ENCODE measurements around the gene CRYGC.

CRYGC gene

GRCh38 chr2:208129744-208130711 lies at the start of gene CRYGC:
CRYGC (minus strand) TSS chr2:208129828; CDS start chr2:208129792, 36 bp downstream.
- ChIA-PET POLR2A (ENCODE audit: low non-redundant PET) (no interaction called here), CTCF (interaction anchor here (0.6 kb wide), 1 partner anchor 58 kb away, joined by 3 read pairs; no protein-coding TSS in a partner anchor)
- no peak for TF ChIP-seq CTCF (conservative IDR thresholded peaks at IDR 0.05; ENCODE audit: low read depth)
- H3K27ac ChIP-seq = no peak within 1 kb of the TSS
- DNase-seq (ENCODE audit: low spot score) = peak; percentile 55

DNA sequence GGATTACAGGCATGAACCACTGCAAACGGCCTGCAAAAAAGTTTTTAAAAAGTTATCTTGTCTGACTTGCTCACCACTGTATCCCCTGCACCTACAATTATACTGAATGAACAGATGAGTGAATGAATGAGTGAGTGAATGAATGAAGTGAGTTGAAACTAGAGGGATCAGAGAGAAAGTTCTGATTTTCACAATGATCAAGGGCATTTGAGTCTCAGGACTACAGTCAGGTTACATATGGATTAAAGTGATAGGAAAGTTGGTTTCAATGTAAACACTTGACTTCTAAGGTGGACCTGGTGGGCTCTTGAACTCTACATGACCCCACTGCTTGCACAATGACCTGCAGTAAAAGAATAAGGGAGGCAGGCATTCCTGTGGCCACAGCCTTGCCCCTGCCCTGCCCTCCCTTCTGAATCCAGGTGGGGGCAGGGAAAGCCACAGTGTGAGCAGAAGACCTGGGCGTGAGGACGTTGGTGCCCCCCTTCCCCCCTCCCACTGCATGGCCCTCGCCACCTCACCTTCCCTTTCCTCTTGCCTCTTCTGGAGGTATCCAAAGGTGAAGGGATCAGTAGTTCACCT lies 49.5 kb upstream of the CRYGC start:
- ChIA-PET POLR2A (ENCODE audit: low non-redundant PET) (no interaction called here), CTCF (interaction anchor here (1.1 kb wide), 1 partner anchor 75 kb away, joined by 4 read pairs; no protein-coding TSS in a partner anchor)
- no peak for TF ChIP-seq CTCF (conservative IDR thresholded peaks at IDR 0.05; ENCODE audit: low read depth)
- H3K27ac ChIP-seq = no peak overlapping the region
- DNase-seq (ENCODE audit: low spot score) = no peak

GRCh38 chr2:208175840-208176153 lies 46.2 kb upstream of the CRYGC start:
- CTCF ChIA-PET = interaction anchor here (0.6 to 2.4 kb wide), 6 partner anchors 11 to 79 kb away, joined by 3 to 22 read pairs (median 4); partner anchors contain the start of gene IDH1
- DNase-seq (ENCODE audit: low spot score) = no peak
- TF ChIP-seq CTCF (conservative IDR thresholded peaks at IDR 0.05; ENCODE audit: low read depth) = no peak
- H3K27ac ChIP-seq = no peak overlapping the region
- POLR2A ChIA-PET (ENCODE audit: low non-redundant PET) = no interaction called here

DNA sequence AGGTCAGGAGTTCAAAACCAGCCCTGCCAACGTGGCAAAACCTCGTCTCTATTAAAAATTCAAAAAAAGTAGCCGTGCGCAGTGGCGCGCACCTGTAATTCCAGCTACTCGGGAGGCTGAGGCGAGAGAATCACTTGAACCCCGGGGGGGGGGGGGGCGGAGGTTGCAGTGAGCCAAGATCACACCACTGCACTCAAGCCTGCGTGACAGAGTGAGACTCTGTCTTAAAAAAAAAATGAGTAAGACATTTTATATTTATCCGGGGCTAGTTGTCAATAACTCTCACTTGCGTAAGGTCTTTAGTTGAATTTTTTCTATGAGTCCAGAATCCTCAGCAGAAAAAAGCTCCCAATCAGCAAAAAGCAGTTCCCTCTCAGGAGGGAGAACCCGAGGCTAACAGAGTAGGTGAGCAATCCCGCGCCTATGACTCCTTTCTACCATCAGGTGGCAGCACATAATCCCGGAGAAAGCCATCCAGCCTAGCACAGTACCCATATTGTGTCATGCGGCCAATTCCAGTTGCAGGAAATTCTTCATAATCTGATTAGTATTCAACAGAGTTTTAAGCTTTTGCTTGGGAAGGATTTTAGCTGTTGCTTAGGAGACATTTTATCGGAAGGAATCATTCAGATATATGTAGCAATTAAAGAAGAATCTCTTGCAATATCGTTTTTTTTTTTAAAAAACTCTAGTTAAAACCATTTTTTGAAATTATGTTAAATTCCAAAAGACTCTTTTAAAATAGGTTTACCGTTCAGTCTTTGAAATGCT lies 45.6 kb upstream of the CRYGC start:
- POLR2A ChIA-PET (ENCODE audit: low non-redundant PET) = no interaction called here
- DNase-seq (ENCODE audit: low spot score) = peak; percentile 78
- TF ChIP-seq CTCF (conservative IDR thresholded peaks at IDR 0.05; ENCODE audit: low read depth) = peak; percentile 92
- CTCF ChIA-PET = interaction anchor here (0.6 to 2.4 kb wide), 13 partner anchors 10 to 1757 kb away, joined by 3 to 22 read pairs (median 3); partner anchors contain the start of gene IDH1
- H3K27ac ChIP-seq = no peak overlapping the region

- ChIA-PET POLR2A (ENCODE audit: low non-redundant PET) (no interaction called here), CTCF (interaction anchor here (0.6 to 2.4 kb wide), 4 partner anchors 74 to 1274 kb away, joined by 3 to 22 read pairs (median 4); partner anchors contain the start of gene IDH1)
- no peak overlapping the region for H3K27ac ChIP-seq
- no peak for TF ChIP-seq CTCF (conservative IDR thresholded peaks at IDR 0.05; ENCODE audit: low read depth)
- no peak for DNase-seq (ENCODE audit: low spot score)
Observed at GRCh38 chr2:208174144-208174543, 44.5 kb upstream of the CRYGC start.

DNA sequence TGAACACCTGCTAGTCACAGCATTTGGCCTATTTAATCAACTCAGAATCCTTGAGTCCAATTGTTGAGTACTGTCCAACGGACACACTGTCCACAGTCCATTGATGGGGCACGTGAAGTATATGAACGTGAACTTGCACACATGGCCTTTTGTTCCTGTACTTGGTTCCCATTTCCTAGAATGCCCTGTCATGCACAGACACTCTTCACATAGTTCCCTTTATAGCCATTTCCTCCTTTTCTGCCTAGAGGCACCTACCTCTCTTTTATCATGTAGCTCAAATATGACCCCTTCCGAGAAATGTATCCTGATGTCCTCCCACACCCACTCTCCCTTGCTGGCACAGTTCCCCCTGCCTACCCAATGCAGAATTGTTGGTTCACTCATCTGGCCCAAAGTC lies 42.5 kb upstream of the CRYGC start:
- H3K27ac ChIP-seq = no peak overlapping the region
- TF ChIP-seq CTCF (conservative IDR thresholded peaks at IDR 0.05; ENCODE audit: low read depth) = no peak
- ChIA-PET CTCF (no interaction called here), POLR2A (ENCODE audit: low non-redundant PET) (no interaction called here)
- no peak for DNase-seq (ENCODE audit: low spot score)

Data from RWPE1 (cell line).